ENCODE results near the gene KLHDC4. TPM values are rescaled to one million over a fixed set of nuclear protein-coding genes. Genes with fewer than 3 reads are reported as not detected.

Gene KLHDC4
- total and polyA plus RNA-seq, 2 of the 4 experiments (the other 2 are of a cell fraction) = 13.6 to 19.0 TPM

GRCh38 chr16:87778830-87779579, 13.2 kb upstream of the KLHDC4 start (continued):
- TF ChIP-seq NFE2L2 (IDR thresholded peaks at IDR 0.05; ENCODE audit: low read depth, low read length) = no peak
- TF ChIP-seq MXI1 (IDR thresholded peaks at IDR 0.05; ENCODE audit: borderline replicate concordance, low read depth, low read length) = no peak

DNA sequence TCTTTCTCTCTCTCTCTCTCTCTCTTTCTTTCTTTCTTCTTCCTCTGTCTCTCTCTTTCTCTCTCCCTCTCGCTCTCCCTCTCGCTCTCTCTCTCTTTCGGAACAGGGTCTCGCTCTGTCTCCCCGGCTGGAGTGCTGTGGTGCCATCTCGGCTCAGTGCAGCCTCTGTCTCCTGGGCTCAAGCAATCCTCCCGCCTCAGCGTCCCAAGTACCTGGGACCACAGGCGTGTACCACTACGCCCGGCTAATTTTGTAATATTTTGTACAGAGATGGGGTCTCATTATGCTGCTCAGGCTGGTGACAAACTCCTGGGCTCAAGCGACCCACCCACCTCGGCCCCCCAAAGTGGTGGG, 12.7 kb upstream of the KLHDC4 start:
- peak overlapping the region; percentile 94; the same call in 1 of the 2 replicates for H3K56ac ChIP-seq (ENCODE audit: extremely low read depth, insufficient read depth, low read length)
- peak overlapping the region; percentile 87 for H2AFZ ChIP-seq (replicated peaks; ENCODE audit: low read length, poor library complexity)
- CTCF ChIA-PET = interaction anchor here (0.6 to 4.0 kb wide), 20 partner anchors 12 to 232 kb away, joined by 3 to 56 read pairs (median 4); partner anchors contain the start of genes KLHDC4 and SLC7A5
- H2AK9ac ChIP-seq (replicated peaks; ENCODE audit: low read depth, low read length, poor library complexity) = peak overlapping the region; percentile 100
- in situ Hi-C loops (cut with MboI; ENCODE audit: low sequenced_read_pairs) (no loop called here), intact Hi-C loops (cut with micrococcal nuclease) (loop anchor here (5.0 kb wide), 1 partner anchor 74 kb away; no protein-coding TSS in a partner anchor), dilution Hi-C loops (cut with HindIII; ENCODE audit: low sequenced_read_pairs, unreplicated experiment) (no loop called here)
- H3K36me3 ChIP-seq (ENCODE audit: control insufficient read depth, insufficient read depth, low read length) = no peaks in the 10 kb centered on the region
- TF ChIP-seq CEBPB (IDR thresholded peaks at IDR 0.05; ENCODE audit: low read depth, low read length) (no peak), SMC3 (IDR thresholded peaks at IDR 0.05; ENCODE audit: low read depth, low read length) (no peak), MXI1 (IDR thresholded peaks at IDR 0.05; ENCODE audit: borderline replicate concordance, low read depth, low read length) (no peak), USF2 (IDR thresholded peaks at IDR 0.05; ENCODE audit: low read depth, low read length) (no peak), RCOR1 (IDR thresholded peaks at IDR 0.05; ENCODE audit: insufficient replicate concordance, low read length) (no peak), MAZ (IDR thresholded peaks at IDR 0.05; ENCODE audit: borderline replicate concordance, low read depth, low read length) (no peak), MAFK (IDR thresholded peaks at IDR 0.05; ENCODE audit: low read depth, low read length) (no peak)
- POLR2A ChIA-PET (ENCODE audit: unreplicated experiment) = interaction anchor here (1.6 kb wide), 1 partner anchor 93 kb away, joined by 7 read pairs; no protein-coding TSS in a partner anchor
- H3K27ac ChIP-seq (ENCODE audit: insufficient read depth, low read length) = peak overlapping the region; percentile 88
- H3K18ac ChIP-seq (ENCODE audit: low read depth, low read length) = peak overlapping the region; percentile 70; the same call in 1 of the 2 replicates
- H3K23ac ChIP-seq (ENCODE audit: low read depth, low read length) = peak overlapping the region; percentile 57; the same call in 1 of the 2 replicates
- 0 out of 4 replicates have a peak, but pooled peaks cover 0 to 4% of the 10 kb centered on the region in 2 experiments for H3K79me1 ChIP-seq (ENCODE audit: low read depth in 1 of 2, low read length in 2 of 2)
- peak overlapping the region; percentile 99 for H2BK20ac ChIP-seq (ENCODE audit: low read depth, low read length)
- H3K27me3 ChIP-seq (ENCODE audit: control insufficient read depth, insufficient read depth, low read length) = no peaks in the 10 kb centered on the region
- peaks cover 4% of the 10 kb centered on the region for H3K9me1 ChIP-seq (ENCODE audit: insufficient read depth, low read length)
- peak overlapping the region; percentile 97 for H3K14ac ChIP-seq (replicated peaks; ENCODE audit: low read depth, low read length)
- H3K4me1 ChIP-seq (ENCODE audit: control insufficient read depth, insufficient read depth, low read length) = peaks cover 9% of the 10 kb centered on the region
- H2AK5ac ChIP-seq (ENCODE audit: low read depth, low read length) = peak overlapping the region; percentile 100
- H4K20me1 ChIP-seq (ENCODE audit: insufficient read depth, low read length) = 0 out of 2 replicates have a peak, but pooled peaks cover 3% of the 10 kb centered on the region
- no peak overlapping the region for H3K4me3 ChIP-seq (ENCODE audit: insufficient read depth, low read depth, low read length)
- peak overlapping the region; percentile 80 for H4K5ac ChIP-seq (ENCODE audit: low read depth, low read length)
- ATAC-seq (ENCODE audit: low read depth) (no peak), DNase-seq (no peak)
- H4K91ac ChIP-seq (ENCODE audit: insufficient read depth, low read depth, low read length) = peak overlapping the region; percentile 100
- no TSS peak for BruUV-seq (replicated peaks)
- peak overlapping the region; percentile 47 for H3K9ac ChIP-seq (ENCODE audit: low read depth, low read length)
- peak overlapping the region; percentile 100 for H2BK120ac ChIP-seq (ENCODE audit: low read depth, low read length)
- peak overlapping the region; percentile 100 for H3K4ac ChIP-seq (ENCODE audit: low read depth, low read length)
- H2BK15ac ChIP-seq (ENCODE audit: low read depth, low read length) = peak overlapping the region; percentile 77; the same call in 2 of the 3 replicates
- peak overlapping the region; percentile 96 for H2BK5ac ChIP-seq (ENCODE audit: low read depth, low read length, poor library complexity, severe bottlenecking)
- peak overlapping the region; percentile 89 to 98 for H4K8ac ChIP-seq (ENCODE audit: low read depth in 2 of 2, low read length in 2 of 2)
- no peak overlapping the region for H3K4me2 ChIP-seq (ENCODE audit: low read depth, low read length)
- 100% methylated on average over 7 of the region's 13 CpGs; no CpG with 5 or more reads in 1 of the 2 experiments for WGBS, 2 experiments (ENCODE audit: extremely low coverage in 2 of 2, insufficient read length in 1 of 2)
- H3K9me3 ChIP-seq (ENCODE audit: control insufficient read depth, insufficient read depth, low read length) = no peaks in the 10 kb centered on the region

Measured in IMR-90 (cell line).